ENCODE results near the gene MPST.
A peak's percentile ranks its signal among the peaks of the same experiment; 100 is the strongest.
"Not testable (repeated sequence)": the region's sequence is repeated elsewhere in the genome, so short reads cannot be mapped to it uniquely, and the experiment has no call there.

The MPST gene

GRCh38 chr22:37019309-37020191, at the start of gene MPST, which contains the start of gene TST:
TSS of gene MPST (plus strand) at chr22:37019742. CDS start at chr22:37019837, 95 bp downstream.
TSS of gene TST (minus strand) at chr22:37019447. CDS start at chr22:37018732, 715 bp downstream.
- no peak for FAIRE-seq

- no peak for FAIRE-seq
These were observed 48.0 kb upstream of the MPST start for GRCh38 chr22:36971341-36972125.

- FAIRE-seq: no peak
These were observed 42.9 kb upstream of the MPST start for GRCh38 chr22:36976606-36977005.

DNA sequence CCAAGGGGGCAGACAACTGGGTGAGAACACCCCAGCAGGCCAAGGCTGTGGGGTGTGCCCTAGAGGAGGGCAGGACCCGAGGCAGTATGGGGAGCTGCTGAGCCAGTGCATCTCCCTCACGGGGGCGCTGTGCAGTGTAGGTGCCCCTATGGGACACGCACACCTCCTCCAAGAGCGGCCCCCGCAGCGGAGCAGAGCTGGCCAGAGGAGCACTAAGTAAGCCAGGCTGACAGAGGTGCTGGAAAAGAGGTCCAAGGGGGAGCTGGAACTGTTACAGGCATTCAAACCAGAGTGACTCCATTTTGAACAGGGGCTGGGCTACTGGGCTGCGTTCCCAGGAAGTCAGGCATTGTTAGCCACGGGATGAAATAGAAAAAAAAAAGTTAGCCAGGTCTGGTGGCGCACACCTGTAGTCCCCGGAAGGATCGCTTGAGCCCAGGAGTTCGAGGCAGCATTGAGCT, 42.1 kb upstream of the MPST start:
- FAIRE-seq: no peak

GRCh38 chr22:36977947-36978660, 41.4 kb upstream of the MPST start:
- peak; percentile 49 for FAIRE-seq

- no peak for FAIRE-seq
These were observed 40.3 kb upstream of the MPST start for GRCh38 chr22:36979016-36979910.

GRCh38 chr22:36981247-36981775, 38.2 kb upstream of the MPST start:
- no peak for FAIRE-seq

DNA sequence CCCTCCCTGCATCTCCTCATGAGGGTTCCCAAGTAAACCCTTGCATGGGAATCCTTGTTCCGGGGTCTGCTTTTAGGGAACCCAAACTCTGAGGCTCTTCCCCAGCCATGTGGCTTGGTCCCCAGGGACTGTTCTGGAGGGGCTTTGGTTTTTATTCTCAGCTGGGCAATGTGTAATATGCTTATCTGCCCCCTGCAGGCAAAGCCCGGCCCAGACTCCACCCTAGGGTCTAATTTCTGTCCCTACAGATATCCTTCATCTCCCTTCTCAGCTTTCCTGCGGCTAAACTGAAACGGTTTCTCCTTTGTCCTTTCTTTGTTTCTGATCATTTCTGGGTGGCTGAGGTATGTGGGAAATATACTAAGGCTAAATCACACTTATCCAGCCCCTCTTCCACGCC, 37.4 kb upstream of the MPST start:
- no peak for FAIRE-seq

DNA sequence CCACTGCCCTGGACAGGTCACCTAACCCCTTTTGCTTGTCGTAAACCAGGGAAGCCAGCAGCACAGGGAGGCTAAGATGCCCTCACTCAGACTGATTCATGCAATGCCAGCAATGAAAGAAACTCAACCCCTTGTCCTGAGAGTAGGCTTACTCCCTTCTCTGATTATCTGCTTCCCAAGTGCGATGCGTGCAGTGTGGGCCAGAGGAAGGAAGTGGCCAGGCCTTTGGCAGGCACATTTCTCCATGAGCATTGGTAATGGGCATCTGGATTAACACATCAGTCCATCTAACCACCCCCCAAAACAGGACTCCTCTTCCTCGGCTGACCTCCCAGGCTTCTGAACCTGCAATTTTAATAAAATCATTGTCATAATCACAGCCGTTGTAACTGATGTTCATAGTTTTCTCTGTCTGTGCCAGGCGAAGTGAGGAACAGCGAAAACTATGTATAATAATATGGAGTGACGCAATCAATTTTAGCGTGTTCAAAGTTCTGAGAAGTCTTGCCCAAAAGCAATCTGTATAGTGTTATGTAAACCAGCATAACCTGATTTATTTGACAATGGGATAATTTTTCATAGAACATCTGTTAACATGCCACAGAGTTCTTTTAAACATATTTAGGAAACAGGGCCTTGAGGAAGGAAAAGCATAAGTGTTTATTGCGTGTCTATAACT, 34.2 kb upstream of the MPST start:
- no peak for FAIRE-seq

GRCh38 chr22:36986242-36986821, 33.2 kb upstream of the MPST start:
- no peak for FAIRE-seq

- FAIRE-seq: no peak
These were observed 31.3 kb upstream of the MPST start for GRCh38 chr22:36988075-36988832.

GRCh38 chr22:36989012-36989411, 30.5 kb upstream of the MPST start:
- not testable (repeated sequence) for FAIRE-seq

DNA sequence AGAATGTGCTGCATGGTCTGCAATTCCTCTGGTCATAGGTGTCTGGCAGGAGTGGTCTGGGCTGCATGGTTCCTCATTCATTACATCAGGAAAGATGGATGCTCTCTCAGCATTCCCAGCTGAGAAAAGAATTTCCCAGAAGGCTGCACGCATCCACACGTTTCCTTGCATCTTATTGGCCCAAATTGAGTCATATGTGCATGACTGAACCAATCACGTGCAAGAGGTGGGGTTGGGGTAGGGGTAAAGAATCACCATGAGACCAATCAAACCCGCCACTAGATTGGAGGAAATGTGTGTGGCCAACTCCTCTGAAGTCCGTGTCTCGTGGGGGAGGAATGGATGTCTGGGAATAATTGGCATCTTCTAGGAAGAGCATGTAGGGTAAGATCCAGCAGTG, 29.1 kb upstream of the MPST start:
- FAIRE-seq: no peak

GRCh38 chr22:36991206-36991605, 28.3 kb upstream of the MPST start:
- FAIRE-seq: no peak

GRCh38 chr22:36997746-36998145, 21.8 kb upstream of the MPST start:
- no peak for FAIRE-seq

- no peak for FAIRE-seq
These were observed 20.8 kb upstream of the MPST start for GRCh38 chr22:36998620-36999351.

DNA sequence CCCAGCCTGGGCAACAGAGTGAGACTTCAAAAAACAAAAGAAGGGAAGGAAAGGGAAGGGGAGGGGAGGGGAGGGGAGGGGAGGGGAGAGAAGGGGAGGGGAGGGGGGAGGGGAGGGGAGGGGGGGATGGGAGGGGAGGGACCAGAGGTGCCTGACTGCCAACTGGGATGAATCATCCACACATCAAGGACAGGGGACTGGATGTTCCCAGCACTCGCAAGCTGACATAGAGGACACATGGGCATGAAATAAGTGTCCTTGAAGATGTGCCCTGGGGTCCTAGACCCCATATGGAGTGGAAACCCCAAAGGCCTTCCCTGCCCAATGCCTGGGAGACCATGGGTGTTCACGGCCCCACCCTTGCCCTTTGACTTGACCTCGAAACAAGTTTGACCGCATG, 20.1 kb upstream of the MPST start:
- no peak for FAIRE-seq

DNA sequence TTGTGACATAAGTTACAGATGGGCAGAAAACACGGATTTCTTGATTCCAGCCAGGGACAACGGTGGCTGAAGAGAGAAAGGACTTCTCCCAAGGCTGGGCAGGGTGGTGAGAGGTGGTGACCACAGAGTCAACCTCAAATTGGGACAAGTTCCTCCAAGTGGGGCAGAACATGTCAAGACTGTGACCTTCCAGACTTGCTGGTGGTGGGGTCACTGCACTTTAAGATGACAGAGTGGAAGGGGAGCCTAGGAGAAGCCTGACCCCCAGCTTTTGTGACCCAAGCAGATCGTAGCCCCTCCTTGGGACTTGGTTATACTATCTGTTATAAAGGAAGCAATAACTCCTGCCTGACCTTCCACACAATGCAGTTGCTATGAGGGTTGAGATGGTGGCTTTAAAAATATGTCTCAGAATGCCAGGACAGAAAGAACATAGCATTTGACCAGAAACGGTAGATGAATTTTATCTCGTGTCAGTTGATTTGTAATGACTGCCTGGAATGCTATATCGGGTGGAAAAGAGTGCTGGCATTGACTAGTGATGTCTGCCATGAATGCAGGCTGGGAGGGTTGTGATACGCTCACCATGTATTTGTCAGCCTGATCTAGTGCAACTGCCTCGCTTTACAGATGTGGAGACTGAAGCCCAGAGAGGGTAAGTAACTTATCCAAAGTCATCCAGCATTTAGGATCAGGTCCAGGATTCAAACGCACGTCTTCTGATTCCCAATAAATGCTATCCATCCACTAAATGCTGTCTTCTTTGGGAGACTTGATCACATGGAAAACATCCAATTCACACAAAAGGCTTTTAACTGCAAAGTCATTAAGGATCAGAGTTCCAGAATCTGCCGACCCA, 18.6 kb upstream of the MPST start:
- no peak for FAIRE-seq
